Astrocyte of the spinal cord (primary cell): Measurements from ENCODE around the gene SUSD4.
A peak's percentile ranks its signal among the peaks of the same experiment; 100 is the strongest.

Experiments used
- DNase-seq: peaks from one replicate; pipeline ENCODE4 v3.0.0; 2011; ENCODE audit warnings: low read depth, low spot score
- H3K4me3 ChIP-seq: 2 replicates; pipeline ENCODE4 v1.5.1; 2011; ENCODE audit warnings: low read depth, mild to moderate bottlenecking, low read length, moderate library complexity
- in situ Hi-C: cut with HindIII; loops from 2 replicates; pipeline ENCODE4 v1.10.0; 2017; ENCODE audit warnings: low sequenced_read_pairs
- TF ChIP-seq, protein P1 (sequence below): IDR thresholded peaks from 2 replicates; pipeline ENCODE4 v1.5.1; 2012; ENCODE audit warnings: low read depth, mild to moderate bottlenecking, low read length, inconsistent platforms

The SUSD4 gene

GRCh38 chr1:223248001-223248769 lies 115.8 kb downstream of the SUSD4 start:
- TF ChIP-seq, protein P1, sequence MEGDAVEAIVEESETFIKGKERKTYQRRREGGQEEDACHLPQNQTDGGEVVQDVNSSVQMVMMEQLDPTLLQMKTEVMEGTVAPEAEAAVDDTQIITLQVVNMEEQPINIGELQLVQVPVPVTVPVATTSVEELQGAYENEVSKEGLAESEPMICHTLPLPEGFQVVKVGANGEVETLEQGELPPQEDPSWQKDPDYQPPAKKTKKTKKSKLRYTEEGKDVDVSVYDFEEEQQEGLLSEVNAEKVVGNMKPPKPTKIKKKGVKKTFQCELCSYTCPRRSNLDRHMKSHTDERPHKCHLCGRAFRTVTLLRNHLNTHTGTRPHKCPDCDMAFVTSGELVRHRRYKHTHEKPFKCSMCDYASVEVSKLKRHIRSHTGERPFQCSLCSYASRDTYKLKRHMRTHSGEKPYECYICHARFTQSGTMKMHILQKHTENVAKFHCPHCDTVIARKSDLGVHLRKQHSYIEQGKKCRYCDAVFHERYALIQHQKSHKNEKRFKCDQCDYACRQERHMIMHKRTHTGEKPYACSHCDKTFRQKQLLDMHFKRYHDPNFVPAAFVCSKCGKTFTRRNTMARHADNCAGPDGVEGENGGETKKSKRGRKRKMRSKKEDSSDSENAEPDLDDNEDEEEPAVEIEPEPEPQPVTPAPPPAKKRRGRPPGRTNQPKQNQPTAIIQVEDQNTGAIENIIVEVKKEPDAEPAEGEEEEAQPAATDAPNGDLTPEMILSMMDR, result no peak
- no peak for DNase-seq
- no peak overlapping the region for H3K4me3 ChIP-seq
- in situ Hi-C loops, result no loop called here

DNA sequence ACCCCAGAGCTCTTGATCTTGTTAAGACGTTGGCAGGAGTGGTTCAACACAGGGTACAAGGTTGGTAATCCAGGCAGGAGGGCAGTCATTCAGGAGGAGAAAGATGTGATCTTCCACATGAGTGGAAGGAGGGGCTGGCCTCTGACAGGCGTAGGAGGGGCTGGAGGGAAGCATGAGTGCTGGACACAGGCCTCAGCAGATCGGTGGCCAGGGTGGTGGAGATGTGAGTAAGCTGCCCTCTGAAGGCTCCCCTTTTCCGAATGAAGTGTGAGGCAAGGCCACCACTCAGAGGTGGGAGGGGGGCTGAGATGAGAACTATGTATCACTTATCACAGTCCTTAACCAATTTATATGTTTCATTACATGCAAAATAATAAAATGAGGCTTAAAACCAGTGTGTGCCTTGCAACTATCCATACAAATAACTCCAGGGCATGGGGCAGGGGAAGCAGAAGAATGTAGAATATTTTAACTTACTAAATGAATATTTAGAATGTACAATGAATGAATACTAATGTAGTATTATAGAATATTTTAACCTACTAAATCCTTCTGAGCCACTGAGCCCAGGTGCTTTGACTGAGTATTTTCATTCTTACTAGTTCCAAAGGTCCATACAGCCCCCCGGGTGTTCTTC lies 117.4 kb downstream of the SUSD4 start:
- in situ Hi-C loops, result no loop called here
- no peak for DNase-seq
- H3K4me3 ChIP-seq, result no peak overlapping the region
- TF ChIP-seq, protein P1, result no peak

DNA sequence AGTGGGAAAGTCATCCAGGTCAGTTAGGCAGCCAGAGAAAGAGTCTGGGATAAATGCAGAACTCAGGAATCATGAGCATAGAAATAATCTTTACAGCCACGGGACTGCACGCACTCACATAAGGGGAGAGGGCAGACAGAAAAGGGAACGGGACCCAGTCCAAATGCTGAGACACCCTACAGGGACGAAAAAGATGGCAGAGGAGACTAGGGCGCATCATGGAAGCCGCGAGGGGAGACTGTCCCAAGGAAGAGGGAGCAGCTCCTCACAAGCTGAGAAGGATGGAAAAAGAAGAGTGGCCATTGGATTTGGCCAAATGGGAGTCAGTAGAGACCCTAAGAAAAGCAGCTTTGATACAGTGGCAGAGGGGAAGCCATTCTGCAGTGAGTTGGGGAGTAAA lies 118.0 kb downstream of the SUSD4 start:
- TF ChIP-seq, protein P1, result no peak
- in situ Hi-C loops, result no loop called here
- no peak overlapping the region for H3K4me3 ChIP-seq
- no peak for DNase-seq

GRCh38 chr1:223245411-223245810 lies 118.6 kb downstream of the SUSD4 start:
- H3K4me3 ChIP-seq, result no peak overlapping the region
- TF ChIP-seq, protein P1, result no peak
- in situ Hi-C loops, result no loop called here
- DNase-seq, result no peak

GRCh38 chr1:223244366-223245103 lies 119.4 kb downstream of the SUSD4 start:
- in situ Hi-C loops, result no loop called here
- TF ChIP-seq, protein P1, result peak; percentile 41
- no peak overlapping the region for H3K4me3 ChIP-seq
- peak; percentile 26 for DNase-seq

- TF ChIP-seq, protein P1, result no peak
- in situ Hi-C loops, result no loop called here
These were observed 120.4 kb downstream of the SUSD4 start for GRCh38 chr1:223243441-223244050.

More at GRCh38 chr1:223243441-223244050, 120.4 kb downstream of the SUSD4 start:
- no peak overlapping the region for H3K4me3 ChIP-seq
- DNase-seq, result no peak
